GM18508 (cell line): ENCODE results near the gene CRCP.

Experiments
- ATAC-seq: cut with Tn5 transposase; IDR thresholded peaks from one replicate; pipeline ENCODE4 v1.9.1; 2021; ENCODE audit warnings: moderate number of reproducible peaks; ENCODE audit not compliant: insufficient read depth, unreplicated experiment

Gene CRCP

GRCh38 chr7:66186991-66187390, 72.3 kb downstream of the CRCP start:
- ATAC-seq: no peak

- no peak for ATAC-seq
Observed at GRCh38 chr7:66187905-66188304, 73.3 kb downstream of the CRCP start.

GRCh38 chr7:66188645-66189044, 74.0 kb downstream of the CRCP start:
- ATAC-seq: no peak

GRCh38 chr7:66189695-66190503, 75.3 kb downstream of the CRCP start:
- no peak for ATAC-seq

GRCh38 chr7:66190504-66190857, 75.8 kb downstream of the CRCP start:
- no peak for ATAC-seq

GRCh38 chr7:66193146-66193725, 78.6 kb downstream of the CRCP start:
- ATAC-seq: no peak

- ATAC-seq: no peak
Observed at GRCh38 chr7:66198469-66198868, 83.8 kb downstream of the CRCP start.

- no peak for ATAC-seq
Observed at GRCh38 chr7:66198956-66199355, 84.3 kb downstream of the CRCP start.

GRCh38 chr7:66202441-66202840, 87.8 kb downstream of the CRCP start:
- ATAC-seq: no peak
